SU-DHL-6 (cell line): ENCODE results near the gene CYFIP2.

Source experiments
- EZH2phosphoT487 ChIP-seq: fragments of 200-600 bp; sonication (generic), shearing (Covaris generic); conservative IDR thresholded peaks from 2 replicates; pipeline ENCODE4 v1.6.1; 2018; ENCODE audit warnings: mild to moderate bottlenecking, antibody characterized with exemption, low read length, moderate library complexity, mixed read lengths
- TF ChIP-seq, protein P1 (sequence below): fragments of 200-600 bp; sonication (generic); IDR thresholded peaks from one replicate; pipeline ENCODE4 v1.5.1; 2017; ENCODE audit warnings: antibody characterized with exemption, mild to moderate bottlenecking, low read length, moderate library complexity; ENCODE audit not compliant: insufficient read depth, poor library complexity, severe bottlenecking

- TF ChIP-seq EZH2phosphoT487 = no peak
- TF ChIP-seq, protein P1, sequence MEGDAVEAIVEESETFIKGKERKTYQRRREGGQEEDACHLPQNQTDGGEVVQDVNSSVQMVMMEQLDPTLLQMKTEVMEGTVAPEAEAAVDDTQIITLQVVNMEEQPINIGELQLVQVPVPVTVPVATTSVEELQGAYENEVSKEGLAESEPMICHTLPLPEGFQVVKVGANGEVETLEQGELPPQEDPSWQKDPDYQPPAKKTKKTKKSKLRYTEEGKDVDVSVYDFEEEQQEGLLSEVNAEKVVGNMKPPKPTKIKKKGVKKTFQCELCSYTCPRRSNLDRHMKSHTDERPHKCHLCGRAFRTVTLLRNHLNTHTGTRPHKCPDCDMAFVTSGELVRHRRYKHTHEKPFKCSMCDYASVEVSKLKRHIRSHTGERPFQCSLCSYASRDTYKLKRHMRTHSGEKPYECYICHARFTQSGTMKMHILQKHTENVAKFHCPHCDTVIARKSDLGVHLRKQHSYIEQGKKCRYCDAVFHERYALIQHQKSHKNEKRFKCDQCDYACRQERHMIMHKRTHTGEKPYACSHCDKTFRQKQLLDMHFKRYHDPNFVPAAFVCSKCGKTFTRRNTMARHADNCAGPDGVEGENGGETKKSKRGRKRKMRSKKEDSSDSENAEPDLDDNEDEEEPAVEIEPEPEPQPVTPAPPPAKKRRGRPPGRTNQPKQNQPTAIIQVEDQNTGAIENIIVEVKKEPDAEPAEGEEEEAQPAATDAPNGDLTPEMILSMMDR = no peak
These were observed 124.8 kb downstream of the CYFIP2 start for GRCh38 chr5:157390551-157391297.
